MG63 (cell line): ENCODE measurements around the gene CPM. TPM values are rescaled to one million over a fixed set of nuclear protein-coding genes. Genes with fewer than 3 reads are reported as not detected.
"Not testable (repeated sequence)": the region's sequence is repeated elsewhere in the genome, so short reads cannot be mapped to it uniquely, and the experiment has no call there.

ENCODE experiments used
- DNase-seq: peaks from one replicate; pipeline ENCODE4 v3.0.0-alpha.2; 2020
- H3K27me3 ChIP-seq: fragments of 250-450 bp; sonication (Bioruptor Pico); 2 replicates; pipeline ENCODE4 v1.5.1; 2020; ENCODE audit warnings: mild to moderate bottlenecking, moderate library complexity
- H3K36me3 ChIP-seq: fragments of 250-450 bp; sonication (Bioruptor Pico); 2 replicates; pipeline ENCODE4 v1.5.1; 2020; ENCODE audit warnings: mild to moderate bottlenecking, moderate library complexity
- H3K4me3 ChIP-seq: fragments of 250-450 bp; sonication (Bioruptor Pico); 2 replicates; pipeline ENCODE4 v1.5.1; 2020; ENCODE audit warnings: mild to moderate bottlenecking, moderate library complexity
- H3K9me3 ChIP-seq: fragments of 250-450 bp; sonication (Bioruptor Pico); 2 replicates; pipeline ENCODE4 v1.5.1; 2020; ENCODE audit warnings: mild to moderate bottlenecking, moderate library complexity
- total RNA-seq: library from RNA; depleted of rRNA; stranded (reverse); fragments of >200 nt; shearing (Covaris generic); gene quantifications from 2 replicates; pipeline ENCODE4 v1.2.3, GENCODE V29; 2014; ENCODE audit warnings: low replicate concordance

The CPM gene
- total RNA-seq, 1 experiment from 2014 or later: 1.7 TPM

GRCh38 chr12:68854078-68854468 lies 78.9 kb downstream of the CPM start:
- H3K36me3 ChIP-seq: no peaks in the 10 kb centered on the region
- no peaks in the 10 kb centered on the region for H3K9me3 ChIP-seq
- no peak overlapping the region for H3K4me3 ChIP-seq
- no peaks in the 10 kb centered on the region; the same call in 1 of the 2 replicates for H3K27me3 ChIP-seq
- no peak for DNase-seq

- Histone ChIP-seq H3K36me3 (no peaks in the 10 kb centered on the region), H3K9me3 (no peaks in the 10 kb centered on the region), H3K4me3 (no peak overlapping the region), H3K27me3 (no peaks in the 10 kb centered on the region; the same call in 1 of the 2 replicates)
- DNase-seq: no peak
Measured at GRCh38 chr12:68853396-68854077, 79.4 kb downstream of the CPM start.

- no peaks in the 10 kb centered on the region for H3K9me3 ChIP-seq
- H3K36me3 ChIP-seq: no peaks in the 10 kb centered on the region
- no peaks in the 10 kb centered on the region; the same call in 1 of the 2 replicates for H3K27me3 ChIP-seq
- no peak for DNase-seq
- H3K4me3 ChIP-seq: no peak overlapping the region
Measured at GRCh38 chr12:68851592-68852306, 81.2 kb downstream of the CPM start.

GRCh38 chr12:68850390-68850789 lies 82.6 kb downstream of the CPM start:
- Histone ChIP-seq H3K4me3 (no peak overlapping the region), H3K27me3 (no peaks in the 10 kb centered on the region; the same call in 1 of the 2 replicates), H3K9me3 (no peaks in the 10 kb centered on the region), H3K36me3 (peaks cover 4% of the 10 kb centered on the region)
- no peak for DNase-seq

GRCh38 chr12:68846811-68847210 lies 86.2 kb downstream of the CPM start:
- H3K4me3 ChIP-seq: no peak overlapping the region
- H3K36me3 ChIP-seq: peaks cover 32% of the 10 kb centered on the region
- H3K9me3 ChIP-seq: no peaks in the 10 kb centered on the region
- no peaks in the 10 kb centered on the region; the same call in 1 of the 2 replicates for H3K27me3 ChIP-seq
- DNase-seq: no peak

- DNase-seq: no peak
- H3K27me3 ChIP-seq: no peaks in the 10 kb centered on the region; the same call in 1 of the 2 replicates
- H3K4me3 ChIP-seq: no peak overlapping the region
- H3K9me3 ChIP-seq: no peaks in the 10 kb centered on the region
- peaks cover 47% of the 10 kb centered on the region for H3K36me3 ChIP-seq
Measured at GRCh38 chr12:68844788-68845695, 87.9 kb downstream of the CPM start.

GRCh38 chr12:68844318-68844745 lies 88.6 kb downstream of the CPM start:
- no peak for DNase-seq
- no peak overlapping the region for H3K4me3 ChIP-seq
- H3K27me3 ChIP-seq: no peaks in the 10 kb centered on the region; the same call in 1 of the 2 replicates
- H3K9me3 ChIP-seq: no peaks in the 10 kb centered on the region
- H3K36me3 ChIP-seq: peaks cover 54% of the 10 kb centered on the region

- Histone ChIP-seq H3K36me3 (peaks cover 68% of the 10 kb centered on the region), H3K27me3 (no peaks in the 10 kb centered on the region; the same call in 1 of the 2 replicates), H3K9me3 (no peaks in the 10 kb centered on the region), H3K4me3 (no peak overlapping the region)
- DNase-seq: no peak
Measured at GRCh38 chr12:68842784-68843567, 90.0 kb downstream of the CPM start.

- H3K4me3 ChIP-seq: no peak overlapping the region
- no peaks in the 10 kb centered on the region; the same call in 1 of the 2 replicates for H3K27me3 ChIP-seq
- H3K9me3 ChIP-seq: no peaks in the 10 kb centered on the region
- DNase-seq: no peak
- H3K36me3 ChIP-seq: peaks cover 76% of the 10 kb centered on the region
Measured at GRCh38 chr12:68842123-68842522, 90.8 kb downstream of the CPM start.

GRCh38 chr12:68841717-68842116 lies 91.3 kb downstream of the CPM start:
- Histone ChIP-seq H3K27me3 (no peaks in the 10 kb centered on the region; the same call in 1 of the 2 replicates), H3K9me3 (no peaks in the 10 kb centered on the region), H3K36me3 (peaks cover 79% of the 10 kb centered on the region), H3K4me3 (no peak overlapping the region)
- no peak for DNase-seq

GRCh38 chr12:68841175-68841574 lies 91.8 kb downstream of the CPM start:
- H3K4me3 ChIP-seq, H3K27me3 ChIP-seq, H3K9me3 ChIP-seq, DNase-seq: not testable (repeated sequence)
- peaks cover 82% of the 10 kb centered on the region for H3K36me3 ChIP-seq

- DNase-seq: no peak
Measured at GRCh38 chr12:68839183-68840147, 93.5 kb downstream of the CPM start.

GRCh38 chr12:68838046-68838886 lies 94.7 kb downstream of the CPM start:
- no peak for DNase-seq
- H3K27me3 ChIP-seq: no peaks in the 10 kb centered on the region
- H3K36me3 ChIP-seq: peaks cover 89% of the 10 kb centered on the region
- no peaks in the 10 kb centered on the region for H3K9me3 ChIP-seq
- H3K4me3 ChIP-seq: no peak overlapping the region

More at GRCh38 chr12:68839183-68840147, 93.5 kb downstream of the CPM start:
- H3K9me3 ChIP-seq: no peaks in the 10 kb centered on the region
- no peaks in the 10 kb centered on the region; the same call in 1 of the 2 replicates for H3K27me3 ChIP-seq
- peaks cover 88% of the 10 kb centered on the region for H3K36me3 ChIP-seq
- H3K4me3 ChIP-seq: no peak overlapping the region

- no peak for DNase-seq
- Histone ChIP-seq H3K4me3 (no peak overlapping the region), H3K27me3 (no peaks in the 10 kb centered on the region), H3K36me3 (peaks cover 82% of the 10 kb centered on the region), H3K9me3 (no peaks in the 10 kb centered on the region)
Measured at GRCh38 chr12:68837215-68837614, 95.8 kb downstream of the CPM start.
